GM21737 (cell line): ENCODE data around the gene GRIN3B.

Experiments used
- ATAC-seq: cut with Tn5 transposase; IDR thresholded peaks from one replicate; pipeline ENCODE4 v1.9.1; 2021; ENCODE audit warnings: mild to moderate bottlenecking, moderate library complexity; ENCODE audit not compliant: unreplicated experiment

Gene GRIN3B

GRCh38 chr19:1039646-1040475, 39.6 kb downstream of the GRIN3B start, which contains the start of gene ABCA7:
Gene ABCA7, plus strand, starts transcription at chr19:1040107. Its CDS starts 1,255 bp downstream, at chr19:1041362.
- peak; percentile 74 for ATAC-seq

GRCh38 chr19:1040476-1041271, 40.5 kb downstream of the GRIN3B start:
- ATAC-seq: peak; percentile 33

GRCh38 chr19:1041272-1041834, 41.1 kb downstream of the GRIN3B start:
- ATAC-seq: no peak

- ATAC-seq: no peak
These were observed 41.8 kb downstream of the GRIN3B start for GRCh38 chr19:1041835-1042685.

GRCh38 chr19:1042689-1043511, 42.7 kb downstream of the GRIN3B start:
- no peak for ATAC-seq

- ATAC-seq: no peak
These were observed 45.0 kb downstream of the GRIN3B start for GRCh38 chr19:1045247-1045603.

- ATAC-seq: no peak
These were observed 46.0 kb downstream of the GRIN3B start for GRCh38 chr19:1046117-1046626.

- no peak for ATAC-seq
These were observed 46.8 kb downstream of the GRIN3B start for GRCh38 chr19:1046836-1047695.

- ATAC-seq: no peak
These were observed 47.5 kb downstream of the GRIN3B start for GRCh38 chr19:1047696-1048147.

- no peak for ATAC-seq
These were observed 48.9 kb downstream of the GRIN3B start for GRCh38 chr19:1049106-1049505.

GRCh38 chr19:1049800-1050199, 49.6 kb downstream of the GRIN3B start:
- ATAC-seq: no peak

GRCh38 chr19:1050989-1051788, 51.0 kb downstream of the GRIN3B start:
- no peak for ATAC-seq

- no peak for ATAC-seq
These were observed 51.6 kb downstream of the GRIN3B start for GRCh38 chr19:1051791-1052190.

GRCh38 chr19:1052349-1052975, 52.2 kb downstream of the GRIN3B start:
- ATAC-seq: no peak

- ATAC-seq: no peak
These were observed 53.2 kb downstream of the GRIN3B start for GRCh38 chr19:1053176-1054101.
